T47D (cell line): ENCODE data around the gene CYP2S1.
A peak's percentile ranks its signal among the peaks of the same experiment; 100 is the strongest.

Source experiments
- DNase-seq, 2 experiments: peaks; one replicate each; pipeline versions ENCODE4 v3.0.0 to v3.0.0-alpha.2; 2011 to 2012; ENCODE audit warnings: low read depth in 1 of 2, low spot score in 1 of 2
- JUND ChIP-seq: IDR thresholded peaks from 2 replicates; pipeline ENCODE4 v1.6.1; 2012; ENCODE audit warnings: low read depth
- in situ Hi-C: cut with HindIII; loops from 2 replicates; pipeline ENCODE4 v1.10.0; 2016; ENCODE audit warnings: low sequenced_read_pairs, low pct_unique_long_range_greater_than_20kb

Gene CYP2S1

GRCh38 chr19:41239363-41239762, 46.3 kb downstream of the CYP2S1 start:
- TF ChIP-seq JUND: no peak
- DNase-seq: no peak
- in situ Hi-C loops: no loop called here

DNA sequence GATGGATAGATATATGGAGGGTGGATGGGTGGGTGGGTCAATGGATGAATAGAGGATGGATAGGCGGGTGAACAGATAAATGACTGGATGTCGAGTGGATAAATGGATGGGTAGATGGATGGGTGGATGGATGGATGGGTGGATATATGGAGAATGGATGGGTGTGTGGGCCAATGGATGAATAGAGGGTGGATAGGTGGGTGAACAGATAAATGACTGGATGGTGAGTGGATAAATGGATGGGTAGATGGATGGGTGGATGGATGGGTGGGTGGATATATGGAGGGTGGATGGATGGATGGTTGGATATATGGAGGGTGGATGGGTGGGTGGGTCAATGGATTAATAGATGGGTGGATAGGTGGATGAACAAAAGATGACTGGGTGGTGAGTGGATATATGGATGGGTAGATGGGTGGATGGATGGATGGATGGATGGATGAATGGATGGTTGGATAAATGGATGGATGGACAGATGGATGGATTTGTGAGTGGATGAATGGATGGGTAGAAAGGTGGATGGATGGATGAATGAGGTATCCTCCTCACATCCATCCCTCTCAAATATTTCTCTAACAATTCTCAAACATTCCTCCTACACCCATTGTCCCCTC, 47.0 kb downstream of the CYP2S1 start:
- TF ChIP-seq JUND: no peak
- DNase-seq: no peak
- in situ Hi-C loops: no loop called here

- DNase-seq: no peak
- no peak for TF ChIP-seq JUND
- in situ Hi-C loops: no loop called here
These were observed 48.8 kb downstream of the CYP2S1 start for GRCh38 chr19:41241859-41242258.

- in situ Hi-C loops: no loop called here
- TF ChIP-seq JUND: no peak
- DNase-seq: no peak
These were observed 51.1 kb downstream of the CYP2S1 start for GRCh38 chr19:41244117-41244516.

DNA sequence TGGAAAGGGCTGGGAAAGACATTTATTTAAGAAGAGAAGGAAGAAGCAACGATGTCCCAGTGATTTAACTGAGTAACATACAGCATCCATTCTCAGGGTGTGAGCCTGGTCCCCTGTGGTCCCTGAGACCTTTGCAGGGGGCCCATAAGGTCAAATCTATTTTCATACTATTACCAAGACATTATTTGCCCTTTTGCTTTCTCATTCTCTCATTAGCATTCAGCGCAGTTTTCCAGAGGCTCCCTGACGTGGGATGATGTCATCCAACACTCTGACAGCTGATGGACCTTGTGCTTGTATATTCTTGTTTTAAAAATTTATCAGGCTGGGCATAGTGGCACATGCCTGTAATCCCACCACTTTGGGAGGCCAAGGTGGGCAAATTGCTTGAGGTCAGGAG, 52.8 kb downstream of the CYP2S1 start:
- DNase-seq: no peak
- in situ Hi-C loops: no loop called here
- TF ChIP-seq JUND: no peak

GRCh38 chr19:41248895-41249294, 55.9 kb downstream of the CYP2S1 start:
- in situ Hi-C loops: no loop called here
- no peak for TF ChIP-seq JUND
- no peak for DNase-seq

DNA sequence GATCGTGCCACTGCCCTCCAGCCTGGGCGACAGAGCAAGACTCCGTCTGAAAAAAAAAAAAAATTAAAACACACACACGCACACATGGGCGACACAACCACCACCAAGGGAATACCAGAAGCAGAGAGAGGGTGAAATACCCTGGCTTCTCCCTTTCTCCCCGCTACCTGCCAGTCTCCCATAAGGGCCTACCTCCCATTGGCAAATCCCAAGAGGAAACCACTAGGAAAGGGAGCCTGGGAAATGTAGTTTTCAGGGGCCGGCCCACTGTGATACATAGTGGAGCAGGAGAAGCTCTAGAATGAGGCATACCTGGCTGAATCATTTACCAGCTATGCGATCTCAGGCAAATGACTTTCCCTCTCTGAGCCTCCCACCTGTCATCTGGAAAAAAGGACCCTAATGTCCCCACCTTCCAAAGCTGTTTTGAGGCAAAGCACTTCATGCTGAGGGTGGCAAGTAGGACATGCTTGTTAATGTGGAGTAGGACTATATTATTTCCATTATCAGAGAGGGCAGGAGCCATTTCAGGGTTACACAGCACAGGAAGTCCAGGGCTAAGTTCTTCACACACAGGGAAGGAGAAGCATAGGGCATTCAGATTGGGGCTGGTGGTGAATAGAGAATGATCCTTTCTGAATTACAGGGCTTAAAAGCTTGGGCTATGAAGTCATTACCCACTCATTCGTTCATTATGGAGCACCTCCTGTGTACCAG, 56.8 kb downstream of the CYP2S1 start:
- peak in 1 of 2 experiments; percentile 37 for DNase-seq
- no peak for TF ChIP-seq JUND

DNA sequence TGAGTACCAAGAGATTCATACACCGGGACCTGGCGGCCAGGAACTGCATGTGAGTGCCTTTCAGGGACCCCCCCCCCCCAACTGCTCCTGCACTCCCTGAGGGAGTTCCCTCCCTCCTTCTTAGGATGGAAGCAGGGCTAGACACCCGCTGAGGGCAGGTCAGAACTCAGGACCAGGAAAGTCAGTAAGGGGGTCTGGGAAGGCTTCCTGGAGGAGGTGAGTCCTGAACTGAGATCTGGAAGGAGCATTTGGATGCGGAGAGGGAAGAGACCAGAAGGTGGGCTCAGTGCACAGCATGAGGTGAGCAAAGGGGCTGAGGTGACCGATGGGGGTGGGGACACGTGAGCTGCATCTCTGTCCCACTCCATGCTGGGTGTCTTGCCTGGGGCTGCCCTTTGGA, 60.6 kb downstream of the CYP2S1 start:
- TF ChIP-seq JUND: no peak
- no peak for DNase-seq
- in situ Hi-C loops: no loop called here

More for the DNA sequence above, 56.8 kb downstream of the CYP2S1 start:
- in situ Hi-C loops: no loop called here

DNA sequence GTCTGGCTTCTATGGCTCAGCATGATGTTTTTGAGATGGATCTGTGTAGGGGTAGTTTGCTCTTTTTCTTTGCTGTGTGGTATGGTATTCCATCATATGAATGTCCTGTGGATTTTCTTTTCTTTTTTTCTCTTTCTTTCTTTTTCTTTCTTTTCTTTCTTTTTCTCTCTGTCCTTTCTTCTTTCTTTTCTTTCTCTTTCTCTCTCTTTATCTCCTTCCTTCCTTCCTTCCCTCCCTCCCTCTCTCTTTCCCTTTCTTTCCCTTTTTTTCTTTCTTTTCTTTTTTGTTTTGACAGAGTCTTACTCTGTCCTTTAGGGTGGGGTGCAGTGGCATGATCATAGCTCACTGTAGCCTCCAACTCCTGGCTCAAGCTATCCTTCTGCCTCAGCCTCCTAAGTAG, 62.2 kb downstream of the CYP2S1 start:
- in situ Hi-C loops: no loop called here
- no peak for DNase-seq
- no peak for TF ChIP-seq JUND
